ENCODE results near the gene AFDN.

Gene AFDN

GRCh38 chr6:167819576-167819975, 7.1 kb upstream of the AFDN start:
- no peak for TF ChIP-seq GATA3 (IDR thresholded peaks at IDR 0.05; ENCODE audit: low read depth, low read length)
- no peak for TF ChIP-seq GATA2 (IDR thresholded peaks at IDR 0.05; ENCODE audit: low read depth, low read length)

DNA sequence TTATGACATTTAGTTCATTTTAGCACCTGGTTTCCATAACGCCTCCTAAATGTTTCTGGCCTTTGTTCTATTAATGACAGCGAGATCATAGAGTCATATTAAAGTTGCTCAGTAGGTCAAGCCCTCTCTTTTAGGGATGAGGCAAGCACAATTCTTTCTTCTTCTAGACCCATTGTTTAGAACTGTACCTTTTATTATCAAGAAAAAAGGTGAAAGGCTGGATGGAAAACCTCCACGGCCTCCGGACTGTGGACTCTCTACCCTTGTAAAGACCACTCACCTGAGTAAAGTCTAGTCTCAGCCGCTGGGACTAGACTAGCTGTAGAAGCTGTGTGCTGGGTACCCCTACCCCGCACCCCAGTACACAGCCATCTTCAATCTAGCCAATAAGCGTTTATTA, 6.0 kb upstream of the AFDN start:
- TF ChIP-seq GATA2 (IDR thresholded peaks at IDR 0.05; ENCODE audit: low read depth, low read length) (no peak), GATA3 (IDR thresholded peaks at IDR 0.05; ENCODE audit: low read depth, low read length) (no peak)

- TF ChIP-seq GATA3 (IDR thresholded peaks at IDR 0.05; ENCODE audit: low read depth, low read length) (no peak), GATA2 (IDR thresholded peaks at IDR 0.05; ENCODE audit: low read depth, low read length) (no peak)
Measured at GRCh38 chr6:167824591-167825331, 1.9 kb upstream of the AFDN start.

- TF ChIP-seq GATA3 (IDR thresholded peaks at IDR 0.05; ENCODE audit: low read depth, low read length): no peak
- no peak for TF ChIP-seq GATA2 (IDR thresholded peaks at IDR 0.05; ENCODE audit: low read depth, low read length)
Measured at GRCh38 chr6:167825332-167826229, 1.1 kb upstream of the AFDN start.

DNA sequence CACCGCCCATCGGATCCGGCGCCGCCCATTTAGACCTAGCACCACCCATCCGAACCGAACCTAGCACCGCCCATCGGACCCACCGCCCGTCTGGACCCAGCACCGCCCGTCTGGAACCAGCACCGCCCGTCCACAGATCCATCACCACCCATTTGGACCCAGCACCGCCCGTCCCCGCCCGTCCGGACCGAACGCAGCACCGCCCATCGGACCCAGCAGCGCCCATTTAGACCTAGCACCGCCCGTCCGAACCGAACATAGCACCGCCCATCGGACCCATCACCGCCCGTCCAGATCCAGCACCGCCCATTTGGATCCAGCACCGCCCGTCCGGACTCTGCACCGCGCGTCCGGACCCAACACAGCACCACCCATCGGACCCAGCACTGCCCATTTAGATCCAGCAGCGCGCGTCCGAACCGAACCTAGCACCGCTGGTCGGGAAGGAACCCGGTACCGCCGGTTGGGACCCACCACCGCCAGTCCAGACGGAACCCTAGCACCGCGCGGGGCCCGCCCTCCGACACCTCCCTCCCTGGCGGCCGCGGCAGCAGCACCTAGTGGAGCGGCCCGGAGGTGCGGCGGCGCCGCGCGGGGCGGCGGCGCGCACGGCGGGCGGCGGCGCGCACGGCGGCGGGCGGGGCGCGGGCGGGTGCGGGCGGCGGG, 348 bp upstream of the AFDN start:
- TF ChIP-seq GATA2 (IDR thresholded peaks at IDR 0.05; ENCODE audit: low read depth, low read length) (no peak), GATA3 (IDR thresholded peaks at IDR 0.05; ENCODE audit: low read depth, low read length) (no peak)

DNA sequence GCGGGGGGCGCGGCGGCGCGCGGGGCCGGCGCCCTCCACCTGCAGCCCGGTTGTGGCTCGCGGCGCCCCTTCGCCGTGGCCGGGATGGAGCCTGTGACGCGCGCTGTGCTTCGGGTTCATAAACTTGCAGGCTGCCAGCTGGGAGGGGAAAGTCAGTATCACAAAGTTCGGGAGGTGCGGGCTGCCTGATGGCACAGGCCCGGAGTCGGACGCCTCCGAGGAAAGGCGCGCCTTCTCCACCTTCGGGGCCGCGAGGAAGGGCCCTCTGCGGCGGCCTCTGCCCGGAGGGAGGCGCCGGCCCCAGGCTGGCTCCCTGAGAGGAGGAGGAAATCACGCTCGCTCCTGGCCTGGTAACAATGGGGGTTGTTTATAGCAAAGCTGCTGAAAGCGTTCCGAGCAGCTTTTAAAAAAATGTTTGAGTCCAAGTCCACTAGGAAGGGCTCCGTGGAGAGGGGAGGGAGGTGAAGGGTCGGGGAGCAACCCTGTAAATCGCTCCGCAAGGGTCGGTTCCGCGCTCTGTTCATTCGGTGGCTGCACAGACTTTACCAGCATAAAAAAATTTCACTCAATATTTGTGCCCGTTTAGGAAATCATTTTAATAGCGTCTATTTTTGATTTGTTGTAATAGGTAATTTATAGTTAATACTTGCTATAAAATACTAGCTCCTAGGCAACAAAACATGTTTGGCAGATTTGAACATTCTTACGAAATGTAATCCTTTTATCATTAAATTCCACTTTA, 1.0 kb downstream of the AFDN start:
- TF ChIP-seq GATA2 (IDR thresholded peaks at IDR 0.05; ENCODE audit: low read depth, low read length) (no peak), GATA3 (IDR thresholded peaks at IDR 0.05; ENCODE audit: low read depth, low read length) (no peak)

DNA sequence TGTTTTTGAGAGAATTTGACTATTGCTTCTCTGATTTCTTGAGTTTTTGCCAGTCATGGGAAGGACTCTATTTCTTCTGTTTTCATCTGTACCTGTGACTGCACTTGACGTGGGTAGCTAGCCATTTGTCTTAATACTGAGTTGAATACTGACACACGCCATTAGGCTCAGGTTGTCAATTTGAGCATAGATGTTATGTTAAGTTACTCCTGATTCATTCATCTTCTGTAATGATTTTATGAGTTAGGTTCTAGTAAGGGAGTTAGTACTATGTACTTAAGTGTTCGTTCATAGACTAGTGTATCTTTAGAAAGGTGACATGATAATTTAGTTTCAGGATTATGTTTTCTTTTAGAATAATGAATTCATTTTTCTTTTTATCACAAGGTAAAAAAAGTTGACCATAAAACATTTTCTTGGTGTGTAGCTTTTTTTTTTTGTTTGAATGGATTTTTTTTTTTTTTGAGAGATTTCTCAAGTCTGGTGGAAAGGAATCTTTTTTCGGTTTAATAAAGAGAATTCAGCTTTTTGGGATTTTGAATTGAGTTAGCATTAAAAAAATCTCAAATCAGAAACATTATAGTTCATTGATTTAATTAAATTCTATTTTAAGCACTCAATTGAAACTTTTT, 1.7 kb downstream of the AFDN start:
- TF ChIP-seq GATA2 (IDR thresholded peaks at IDR 0.05; ENCODE audit: low read depth, low read length) (no peak), GATA3 (IDR thresholded peaks at IDR 0.05; ENCODE audit: low read depth, low read length) (no peak)

- no peak for TF ChIP-seq GATA3 (IDR thresholded peaks at IDR 0.05; ENCODE audit: low read depth, low read length)
- TF ChIP-seq GATA2 (IDR thresholded peaks at IDR 0.05; ENCODE audit: low read depth, low read length): no peak
Measured at GRCh38 chr6:167829513-167829912, 2.8 kb downstream of the AFDN start.

- no peak for TF ChIP-seq GATA3 (IDR thresholded peaks at IDR 0.05; ENCODE audit: low read depth, low read length)
- TF ChIP-seq GATA2 (IDR thresholded peaks at IDR 0.05; ENCODE audit: low read depth, low read length): no peak
Measured at GRCh38 chr6:167831281-167831828, 4.6 kb downstream of the AFDN start.

DNA sequence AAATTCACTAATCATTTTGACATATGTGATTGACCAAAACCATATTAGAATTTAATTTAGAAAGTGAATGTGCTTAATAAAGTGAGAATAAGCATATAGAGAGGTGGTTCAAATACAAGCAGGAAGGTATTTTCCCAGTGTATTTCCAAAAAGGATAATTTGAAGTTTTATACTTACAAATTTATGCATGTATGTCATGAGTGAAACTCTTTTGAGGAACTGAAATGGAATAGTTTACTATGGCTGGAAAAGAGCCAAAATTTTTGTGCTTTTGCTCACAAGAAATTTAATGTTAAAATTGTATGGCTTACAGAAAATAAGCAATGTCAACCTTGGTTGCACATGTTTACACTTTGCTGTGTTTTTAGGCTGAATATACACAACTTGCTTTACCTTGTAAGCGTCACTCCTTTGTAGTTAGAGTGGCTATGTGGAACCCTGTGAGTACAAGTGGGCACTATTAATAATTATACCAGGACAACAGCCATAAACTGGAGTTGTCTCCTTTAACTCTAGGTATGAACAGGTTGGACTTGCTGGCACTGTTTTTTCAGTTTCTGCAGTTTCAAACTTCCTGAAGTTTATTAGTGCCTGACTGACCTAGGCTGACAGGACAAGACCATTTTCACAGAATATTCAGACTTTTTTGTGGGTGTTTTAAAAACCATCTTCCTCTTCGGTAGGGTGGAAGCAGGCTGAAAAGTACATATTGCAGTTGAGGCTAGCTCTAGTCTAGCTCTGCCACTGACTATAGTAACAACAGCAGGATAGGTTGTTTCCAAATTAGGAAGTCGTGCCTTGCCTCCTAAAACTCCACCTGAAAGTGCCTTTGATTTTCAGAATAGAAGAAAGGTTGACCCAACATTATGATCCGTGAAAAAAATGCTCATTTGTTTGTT, 6.0 kb downstream of the AFDN start:
- TF ChIP-seq GATA3 (IDR thresholded peaks at IDR 0.05; ENCODE audit: low read depth, low read length): no peak
- TF ChIP-seq GATA2 (IDR thresholded peaks at IDR 0.05; ENCODE audit: low read depth, low read length): no peak

- TF ChIP-seq GATA3 (IDR thresholded peaks at IDR 0.05; ENCODE audit: low read depth, low read length): no peak
Measured at GRCh38 chr6:167833396-167833763, 6.7 kb downstream of the AFDN start.

- TF ChIP-seq GATA2 (IDR thresholded peaks at IDR 0.05; ENCODE audit: low read depth, low read length): no peak
- no peak for TF ChIP-seq GATA3 (IDR thresholded peaks at IDR 0.05; ENCODE audit: low read depth, low read length)
Measured at GRCh38 chr6:167835260-167835659, 8.5 kb downstream of the AFDN start.

All from SH-SY5Y (cell line).